PC-9 (cell line): ENCODE results near the gene TMPRSS2.

Experiments
- CTCF ChIP-seq: fragments of 200-600 bp; sonication (generic); conservative IDR thresholded peaks from 2 replicates; pipeline ENCODE4 v1.6.1; 2017; ENCODE audit warnings: mixed run types, antibody characterized with exemption, mild to moderate bottlenecking, moderate library complexity
- EZH2 ChIP-seq: fragments of 200-600 bp; sonication (generic); IDR thresholded peaks from 2 replicates; pipeline ENCODE4 v1.8.0; 2017; ENCODE audit warnings: antibody characterized with exemption, low read depth

GRCh38 chr21:41500363-41500762 is 7.6 kb downstream of the TMPRSS2 start:
- TF ChIP-seq CTCF (no peak), EZH2 (no peak)
